Measurements from ENCODE around the gene CCDC137. TPM values are rescaled to one million over a fixed set of nuclear protein-coding genes. Genes with fewer than 3 reads are reported as not detected.
"Not testable (repeated sequence)": the region's sequence is repeated elsewhere in the genome, so short reads cannot be mapped to it uniquely, and the experiment has no call there.

Gene CCDC137
- total and polyA plus RNA-seq, 12 donors = 7.5 to 46.0 (median 15.3) TPM

DNA sequence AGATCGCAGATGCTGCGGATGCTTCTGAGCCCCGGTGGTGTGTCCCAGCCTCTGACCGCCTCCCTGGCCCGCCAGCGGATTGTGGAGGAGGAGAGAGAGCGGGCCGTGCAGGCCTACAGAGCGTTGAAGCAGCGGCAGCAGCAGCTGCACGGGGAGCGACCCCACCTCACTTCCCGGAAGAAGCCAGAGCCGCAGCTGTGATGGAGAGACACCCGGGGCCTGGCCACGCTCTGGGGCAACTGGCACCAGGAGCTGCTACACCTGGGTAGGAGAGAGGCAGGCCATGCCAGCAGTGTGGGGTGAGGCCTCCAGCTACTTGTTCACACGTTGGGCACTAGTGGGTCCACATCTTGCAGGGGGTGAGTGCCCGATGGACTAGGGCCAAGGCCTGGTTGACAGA is 6.0 kb downstream of the CCDC137 start:
- H3K36me3 ChIP-seq (replicated peaks in 1 of 2) = peaks cover 0 to 55% of the 10 kb centered on the region in 2 donors
- H3K4me3 ChIP-seq = no peak overlapping the region
- WGBS, 4 donors = 81 to 92% (median 87%) methylated on average over 6 to 18 of the region's 18 CpGs
- intact Hi-C loops (cut with DNase I) = no loop called here
- H3K4me1 ChIP-seq (replicated peaks in 1 of 2) = peaks cover 0 to 10% of the 10 kb centered on the region in 2 donors
- H3K27ac ChIP-seq = no peak overlapping the region
- no peak for DNase-seq
- TF ChIP-seq POLR2A (IDR thresholded peaks at IDR 0.05) = no peak
- no peak for TF ChIP-seq CTCF (IDR thresholded peaks at IDR 0.05)
- H3K9me3 ChIP-seq (replicated peaks in 1 of 3) = no peaks in the 10 kb centered on the region
- no peaks in the 10 kb centered on the region for H3K27me3 ChIP-seq

DNA sequence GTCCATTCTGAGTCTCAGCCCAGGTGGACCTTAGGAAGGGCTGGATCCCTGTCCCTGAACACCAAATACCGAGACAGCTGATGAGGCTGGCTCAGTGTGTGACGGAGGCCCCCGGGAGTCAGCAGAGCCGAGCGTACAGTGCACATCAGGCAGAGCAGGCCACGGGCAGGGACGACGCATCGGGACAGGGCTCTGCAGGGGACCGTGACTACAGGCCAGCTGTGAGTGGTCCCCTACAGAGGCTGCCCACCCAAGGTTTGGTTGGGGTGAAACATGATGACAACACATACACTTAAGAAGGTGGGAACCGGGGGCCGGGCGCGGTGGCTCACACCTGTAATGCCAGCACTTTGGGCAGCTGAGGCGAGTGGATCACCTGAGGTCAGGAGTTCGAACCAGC is 6.4 kb downstream of the CCDC137 start:
- Histone ChIP-seq H3K27me3 (no peaks in the 10 kb centered on the region), H3K27ac (no peak overlapping the region), H3K4me1 (replicated peaks in 1 of 2) (peaks cover 0 to 5% of the 10 kb centered on the region in 2 donors), H3K9me3 (replicated peaks in 1 of 3) (no peaks in the 10 kb centered on the region), H3K36me3 (replicated peaks in 1 of 2) (peaks cover 0 to 55% of the 10 kb centered on the region in 2 donors), H3K4me3 (no peak overlapping the region)
- intact Hi-C loops (cut with DNase I) = no loop called here
- 92 to 93% (median 92%) methylated on average over 16 of the region's 16 CpGs for WGBS, 4 donors
- TF ChIP-seq CTCF (IDR thresholded peaks at IDR 0.05) (no peak), POLR2A (IDR thresholded peaks at IDR 0.05) (no peak)
- DNase-seq = no peak

- intact Hi-C loops (cut with DNase I) = no loop called here
- Histone ChIP-seq H3K4me3 (no peak overlapping the region), H3K9me3 (replicated peaks in 1 of 3) (no peaks in the 10 kb centered on the region), H3K36me3 (replicated peaks in 1 of 2) (peaks cover 0 to 55% of the 10 kb centered on the region in 2 donors), H3K4me1 (replicated peaks in 1 of 2) (no peaks in the 10 kb centered on the region), H3K27ac (no peak overlapping the region), H3K27me3 (no peaks in the 10 kb centered on the region)
- no peak for DNase-seq
- WGBS, 4 donors = 82 to 89% (median 85%) methylated on average over 18 of the region's 18 CpGs
- TF ChIP-seq CTCF (IDR thresholded peaks at IDR 0.05) = no peak
Measured at GRCh38 chr17:81673561-81674258, 7.2 kb downstream of the CCDC137 start.

DNA sequence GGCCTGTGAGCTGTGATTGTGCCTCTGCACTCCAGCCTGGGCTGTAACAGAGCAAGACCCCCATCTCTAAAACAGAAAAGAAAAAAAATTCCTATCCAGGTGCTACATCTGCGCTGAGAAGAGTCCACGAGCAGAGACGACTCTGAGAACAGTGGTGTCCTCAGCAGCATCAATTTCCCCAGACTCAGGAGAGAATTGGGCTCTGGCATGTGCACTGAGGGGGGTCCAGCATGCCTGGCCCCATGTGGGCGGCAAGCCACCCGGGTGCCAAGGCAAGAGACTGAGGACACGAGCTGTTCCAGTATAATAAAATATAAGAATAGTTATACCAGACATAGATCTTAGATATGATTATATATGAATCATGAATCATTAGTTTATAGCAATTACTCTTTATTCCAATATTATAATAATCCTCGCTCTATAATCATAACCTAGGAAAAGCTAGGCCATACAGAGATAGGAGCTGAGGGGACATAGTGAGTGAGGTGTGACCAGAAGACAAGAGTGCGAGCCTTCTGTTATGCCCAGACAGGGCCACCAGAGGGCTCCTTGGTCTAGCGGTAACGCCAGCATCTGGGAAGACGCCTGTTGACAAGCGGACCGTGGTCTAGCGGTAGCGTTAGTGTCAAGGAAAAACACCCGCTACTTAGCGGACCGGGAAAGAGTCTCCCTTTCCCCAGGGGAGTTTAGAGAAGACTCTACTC is 9.1 kb downstream of the CCDC137 start:
- H3K4me1 ChIP-seq (replicated peaks in 1 of 2); H3K9me3 ChIP-seq (replicated peaks in 1 of 3); H3K4me3 ChIP-seq; H3K27ac ChIP-seq; H3K27me3 ChIP-seq; intact Hi-C loops (cut with DNase I): not testable (repeated sequence)
- peak; percentile 30 to 72 (median 65) for TF ChIP-seq CTCF (IDR thresholded peaks at IDR 0.05)
- 30 to 37% (median 34%) methylated on average over 17 to 18 of the region's 18 CpGs for WGBS, 4 donors
- H3K36me3 ChIP-seq (replicated peaks in 1 of 2) = peaks cover 0 to 39% of the 10 kb centered on the region in 2 donors
- DNase-seq = peak in 4 of 7 donors; percentile 52 to 76 (median 60)
